Measurements from ENCODE around the gene AGTPBP1. TPM values are rescaled to one million over a fixed set of nuclear protein-coding genes. Genes with fewer than 3 reads are reported as not detected.

Gene AGTPBP1
- total RNA-seq, 1 experiment from 2014 or later = 54.7 TPM

GRCh38 chr9:85534340-85534739 lies 207.4 kb downstream of the AGTPBP1 start (continued):
- TF ChIP-seq PRDM15 (CRISPR knock-in tag; IDR thresholded peaks at IDR 0.05) (no peak), ZNF671 (CRISPR knock-in tag; IDR thresholded peaks at IDR 0.05) (no peak), AR (CRISPR knock-in tag; IDR thresholded peaks at IDR 0.05) (no peak), CREB1 (CRISPR knock-in tag; IDR thresholded peaks at IDR 0.05) (no peak), ZNF317 (CRISPR knock-in tag; IDR thresholded peaks at IDR 0.05; ENCODE audit: borderline replicate concordance, low read depth) (no peak), CBFB (CRISPR knock-in tag; IDR thresholded peaks at IDR 0.05; ENCODE audit: low read depth) (no peak), JAZF1 (CRISPR knock-in tag; IDR thresholded peaks at IDR 0.05) (no peak), MAX (CRISPR knock-in tag; IDR thresholded peaks at IDR 0.05) (no peak), ZNF423 (CRISPR knock-in tag; IDR thresholded peaks at IDR 0.05) (no peak), AFF4 (CRISPR knock-in tag; IDR thresholded peaks at IDR 0.05; ENCODE audit: borderline replicate concordance) (no peak), ZNF396 (CRISPR knock-in tag; IDR thresholded peaks at IDR 0.05; ENCODE audit: borderline replicate concordance) (no peak)

DNA sequence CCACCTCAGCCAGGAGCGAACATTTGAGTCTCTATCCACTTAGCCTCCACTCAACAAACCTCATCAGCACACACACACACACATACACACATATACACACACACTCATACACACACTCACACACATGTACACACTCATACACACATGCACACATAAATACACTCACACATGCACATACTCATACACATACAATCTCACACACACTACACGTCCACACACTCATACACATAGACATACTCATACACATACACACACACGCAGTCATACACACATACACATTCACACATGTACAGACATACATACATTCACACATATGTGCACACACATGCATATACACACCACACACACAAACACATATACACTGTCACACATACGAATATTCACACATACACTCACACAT lies 208.2 kb downstream of the AGTPBP1 start:
- Mint-ChIP-seq H3K27me3 (ENCODE audit: low read depth) (peaks cover 2% of the 10 kb centered on the region), H3K36me3 (no peaks in the 10 kb centered on the region), H3K4me3 (no peak overlapping the region), H3K27ac (no peak overlapping the region), H3K9me3 (peaks cover 4% of the 10 kb centered on the region), H3K4me1 (no peaks in the 10 kb centered on the region)
- no peak for ATAC-seq
- CTCF ChIA-PET = no interaction called here
- POLR2A ChIA-PET = no interaction called here
- TF ChIP-seq ZNF317 (CRISPR knock-in tag; IDR thresholded peaks at IDR 0.05; ENCODE audit: borderline replicate concordance, low read depth) = no peak
- no peak for TF ChIP-seq ZNF232 (CRISPR knock-in tag; IDR thresholded peaks at IDR 0.05)
- no peak for DNase-seq (ENCODE audit: low spot score)

DNA sequence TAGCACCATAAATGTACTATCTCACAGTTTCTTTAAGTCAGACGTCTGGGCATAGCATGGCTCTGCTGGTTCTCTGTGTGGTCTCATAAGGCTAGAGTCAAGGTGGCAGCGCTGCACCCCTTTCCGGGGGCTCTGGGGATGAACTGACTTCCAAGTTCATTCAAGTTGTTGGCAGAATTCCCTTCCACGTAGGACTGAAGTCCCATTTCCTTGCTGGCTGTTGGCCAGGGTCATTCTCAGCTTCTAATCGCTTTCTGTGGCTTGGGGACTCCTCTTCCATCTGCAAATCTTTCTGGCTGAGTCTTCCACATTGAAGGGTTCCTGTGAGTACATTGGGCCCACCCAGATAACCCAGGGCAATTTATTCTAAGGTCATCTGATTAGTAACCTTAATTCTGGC lies 211.0 kb downstream of the AGTPBP1 start:
- ATAC-seq (no peak), DNase-seq (ENCODE audit: low spot score) (no peak)
- Mint-ChIP-seq H3K9me3 (peaks cover 11% of the 10 kb centered on the region), H3K4me1 (no peaks in the 10 kb centered on the region), H3K36me3 (no peaks in the 10 kb centered on the region), H3K27me3 (ENCODE audit: low read depth) (peaks cover 7% of the 10 kb centered on the region), H3K27ac (no peak overlapping the region), H3K4me3 (no peak overlapping the region)
- POLR2A ChIA-PET = no interaction called here
- CTCF ChIA-PET = no interaction called here
- TF ChIP-seq E2F1 (CRISPR knock-in tag; IDR thresholded peaks at IDR 0.05) = no peak
- TF ChIP-seq ERG (CRISPR knock-in tag; IDR thresholded peaks at IDR 0.05) = no peak
- no peak for TF ChIP-seq FOXK1 (CRISPR knock-in tag; IDR thresholded peaks at IDR 0.05)
- no peak for TF ChIP-seq TEAD4 (CRISPR knock-in tag; IDR thresholded peaks at IDR 0.05)
- TF ChIP-seq ZNF317 (CRISPR knock-in tag; IDR thresholded peaks at IDR 0.05; ENCODE audit: borderline replicate concordance, low read depth) = no peak
- TF ChIP-seq ZNF121 (CRISPR knock-in tag; IDR thresholded peaks at IDR 0.05) = no peak
